NCI-H748 treated with DMSO at 0.1 percent for 48 hours (cell line): Measurements from ENCODE around the gene TAF7L.

Experiments
- DNase-seq: peaks from one replicate; lab custom pipeline; 2025; lab: John Stamatoyannopoulos, UW

Gene TAF7L

DNA sequence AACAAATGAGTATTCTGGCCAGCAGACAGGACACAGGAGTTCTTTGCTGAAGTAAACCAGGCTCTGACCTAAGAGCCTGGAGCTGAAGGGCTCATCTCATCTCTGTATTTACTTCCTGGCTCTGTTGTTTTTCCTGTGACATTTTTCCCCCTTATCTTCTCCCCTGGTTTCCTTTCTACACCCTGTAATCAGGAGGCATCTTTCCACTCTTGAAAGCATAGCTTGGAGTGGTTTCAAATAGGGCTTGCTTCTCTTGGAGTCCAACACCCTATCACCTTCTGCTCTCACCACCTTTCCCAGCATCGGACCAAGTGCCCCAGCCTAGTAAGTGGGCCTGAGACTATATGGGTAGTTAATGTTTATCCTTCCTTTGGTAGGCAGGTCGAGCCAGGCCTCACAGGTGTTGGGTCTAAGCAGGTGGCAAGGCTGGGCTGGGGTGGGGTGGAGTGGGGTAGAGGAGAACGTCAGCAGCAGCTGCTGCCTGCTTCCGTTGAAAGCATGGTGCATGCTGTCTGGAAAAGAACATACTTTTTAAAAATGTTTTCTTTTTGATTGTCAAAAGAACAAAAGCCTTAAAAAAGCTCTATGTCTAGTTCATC, 70.4 kb downstream of the TAF7L start:
- no peak for DNase-seq

- DNase-seq, result no peak
Measured at GRCh38 chrX:101219864-101220346, 71.2 kb downstream of the TAF7L start.

GRCh38 chrX:101219116-101219863, 71.8 kb downstream of the TAF7L start, which contains the start of gene DRP2:
TSS of gene DRP2 (plus strand) at chrX:101219786. CDS start at chrX:101231648, 11,862 bp downstream.
- no peak for DNase-seq
